ENCODE data around the gene RND2.
"Not testable (repeated sequence)": the region's sequence is repeated elsewhere in the genome, so short reads cannot be mapped to it uniquely, and the experiment has no call there.

Gene RND2

GRCh38 chr17:43033948-43034881 lies 9.2 kb downstream of the RND2 start:
- no peak overlapping the region for H3K4me3 ChIP-seq (ENCODE audit: low read depth in 1 of 2, low read length in 2 of 2)
- no peaks in the 10 kb centered on the region for H3K4me1 ChIP-seq (ENCODE audit: insufficient read depth, low read length)
- no peak overlapping the region for H3K9ac ChIP-seq (ENCODE audit: low read length)
- H3K27ac ChIP-seq (ENCODE audit: low read depth, low read length), result no peak overlapping the region
- H3K9me3 ChIP-seq (ENCODE audit: low read length), result no peaks in the 10 kb centered on the region
- no peaks in the 10 kb centered on the region for H3K27me3 ChIP-seq (ENCODE audit: control insufficient read depth in 1 of 2, insufficient read depth in 2 of 2, low read length in 2 of 2)
- H3K36me3 ChIP-seq (ENCODE audit: insufficient read depth, low read length), result no peaks in the 10 kb centered on the region

GRCh38 chr17:43034894-43035293 lies 9.9 kb downstream of the RND2 start:
- H3K36me3 ChIP-seq (ENCODE audit: insufficient read depth, low read length), result no peaks in the 10 kb centered on the region
- no peak overlapping the region for H3K27ac ChIP-seq (ENCODE audit: low read depth, low read length)
- no peak overlapping the region for H3K9ac ChIP-seq (ENCODE audit: low read length)
- H3K27me3 ChIP-seq (ENCODE audit: control insufficient read depth in 1 of 2, insufficient read depth in 2 of 2, low read length in 2 of 2), result no peaks in the 10 kb centered on the region
- no peaks in the 10 kb centered on the region for H3K9me3 ChIP-seq (ENCODE audit: low read length)
- no peaks in the 10 kb centered on the region for H3K4me1 ChIP-seq (ENCODE audit: insufficient read depth, low read length)
- H3K4me3 ChIP-seq (ENCODE audit: low read depth in 1 of 2, low read length in 2 of 2), result no peak overlapping the region

- H3K27me3 ChIP-seq (ENCODE audit: control insufficient read depth in 1 of 2, insufficient read depth in 2 of 2, low read length in 2 of 2), result no peaks in the 10 kb centered on the region
- H3K9me3 ChIP-seq (ENCODE audit: low read length), result no peaks in the 10 kb centered on the region
- H3K4me3 ChIP-seq (ENCODE audit: low read depth in 1 of 2, low read length in 2 of 2), result no peak overlapping the region
- no peak overlapping the region for H3K9ac ChIP-seq (ENCODE audit: low read length)
- H3K36me3 ChIP-seq (ENCODE audit: insufficient read depth, low read length), result peaks cover 7% of the 10 kb centered on the region
- H3K27ac ChIP-seq (ENCODE audit: low read depth, low read length), result no peak overlapping the region
- H3K4me1 ChIP-seq (ENCODE audit: insufficient read depth, low read length), result no peaks in the 10 kb centered on the region
These were observed 14.6 kb downstream of the RND2 start for GRCh38 chr17:43039646-43040045.

- no peaks in the 10 kb centered on the region for H3K27me3 ChIP-seq (ENCODE audit: control insufficient read depth in 1 of 2, insufficient read depth in 2 of 2, low read length in 2 of 2)
- H3K9ac ChIP-seq (ENCODE audit: low read length), result no peak overlapping the region
- no peaks in the 10 kb centered on the region for H3K4me1 ChIP-seq (ENCODE audit: insufficient read depth, low read length)
- H3K4me3 ChIP-seq (ENCODE audit: low read depth in 1 of 2, low read length in 2 of 2), result no peak overlapping the region
- H3K36me3 ChIP-seq (ENCODE audit: insufficient read depth, low read length), result peaks cover 7% of the 10 kb centered on the region
- H3K9me3 ChIP-seq (ENCODE audit: low read length), result no peaks in the 10 kb centered on the region
- H3K27ac ChIP-seq (ENCODE audit: low read depth, low read length), result no peak overlapping the region
These were observed 15.6 kb downstream of the RND2 start for GRCh38 chr17:43040655-43041054.

GRCh38 chr17:43042025-43042628 lies 17.1 kb downstream of the RND2 start:
- no peak overlapping the region for H3K27ac ChIP-seq (ENCODE audit: low read depth, low read length)
- no peak overlapping the region for H3K4me3 ChIP-seq (ENCODE audit: low read depth in 1 of 2, low read length in 2 of 2)
- peaks cover 7% of the 10 kb centered on the region for H3K36me3 ChIP-seq (ENCODE audit: insufficient read depth, low read length)
- H3K9ac ChIP-seq (ENCODE audit: low read length), result no peak overlapping the region
- H3K9me3 ChIP-seq (ENCODE audit: low read length), result no peaks in the 10 kb centered on the region
- H3K27me3 ChIP-seq (ENCODE audit: control insufficient read depth in 1 of 2, insufficient read depth in 2 of 2, low read length in 2 of 2), result no peaks in the 10 kb centered on the region
- no peaks in the 10 kb centered on the region for H3K4me1 ChIP-seq (ENCODE audit: insufficient read depth, low read length)

GRCh38 chr17:43043307-43043706 lies 18.3 kb downstream of the RND2 start:
- Histone ChIP-seq H3K36me3 (ENCODE audit: insufficient read depth, low read length) (peaks cover 7% of the 10 kb centered on the region), H3K9me3 (ENCODE audit: low read length) (no peaks in the 10 kb centered on the region)

GRCh38 chr17:43044024-43044423 lies 19.0 kb downstream of the RND2 start:
- no peak overlapping the region for H3K9ac ChIP-seq (ENCODE audit: low read length)
- H3K4me3 ChIP-seq (ENCODE audit: low read depth in 1 of 2, low read length in 2 of 2), result no peak overlapping the region
- H3K36me3 ChIP-seq (ENCODE audit: insufficient read depth, low read length), result peaks cover 7% of the 10 kb centered on the region
- H3K27me3 ChIP-seq (ENCODE audit: control insufficient read depth in 1 of 2, insufficient read depth in 2 of 2, low read length in 2 of 2), result no peaks in the 10 kb centered on the region
- H3K9me3 ChIP-seq (ENCODE audit: low read length), result no peaks in the 10 kb centered on the region
- H3K27ac ChIP-seq (ENCODE audit: low read depth, low read length), result no peak overlapping the region
- no peaks in the 10 kb centered on the region for H3K4me1 ChIP-seq (ENCODE audit: insufficient read depth, low read length)

More at GRCh38 chr17:43043307-43043706, 18.3 kb downstream of the RND2 start:
- no peak overlapping the region for H3K27ac ChIP-seq (ENCODE audit: low read depth, low read length)
- H3K27me3 ChIP-seq (ENCODE audit: control insufficient read depth in 1 of 2, insufficient read depth in 2 of 2, low read length in 2 of 2), result no peaks in the 10 kb centered on the region
- no peak overlapping the region for H3K9ac ChIP-seq (ENCODE audit: low read length)
- no peak overlapping the region for H3K4me3 ChIP-seq (ENCODE audit: low read depth in 1 of 2, low read length in 2 of 2)
- H3K4me1 ChIP-seq (ENCODE audit: insufficient read depth, low read length), result no peaks in the 10 kb centered on the region

- Histone ChIP-seq H3K27me3 (ENCODE audit: control insufficient read depth in 1 of 2, insufficient read depth in 2 of 2, low read length in 2 of 2) (no peaks in the 10 kb centered on the region), H3K9me3 (ENCODE audit: low read length) (no peaks in the 10 kb centered on the region), H3K27ac (ENCODE audit: low read depth, low read length) (no peak overlapping the region), H3K4me1 (ENCODE audit: insufficient read depth, low read length) (no peaks in the 10 kb centered on the region), H3K36me3 (ENCODE audit: insufficient read depth, low read length) (peaks cover 6% of the 10 kb centered on the region), H3K9ac (ENCODE audit: low read length) (no peak overlapping the region), H3K4me3 (ENCODE audit: low read depth in 1 of 2, low read length in 2 of 2) (no peak overlapping the region)
These were observed 26.9 kb downstream of the RND2 start for GRCh38 chr17:43051969-43052368.

- not testable (repeated sequence) for H3K27ac ChIP-seq (ENCODE audit: low read depth, low read length); H3K9me3 ChIP-seq (ENCODE audit: low read length); H3K27me3 ChIP-seq (ENCODE audit: control insufficient read depth in 1 of 2, insufficient read depth in 2 of 2, low read length in 2 of 2); H3K36me3 ChIP-seq (ENCODE audit: insufficient read depth, low read length); H3K4me1 ChIP-seq (ENCODE audit: insufficient read depth, low read length); H3K9ac ChIP-seq (ENCODE audit: low read length); H3K4me3 ChIP-seq (ENCODE audit: low read depth in 1 of 2, low read length in 2 of 2)
These were observed 28.0 kb downstream of the RND2 start for GRCh38 chr17:43053008-43053407.

GRCh38 chr17:43056051-43056450 lies 31.0 kb downstream of the RND2 start:
- H3K27ac ChIP-seq (ENCODE audit: low read depth, low read length), result no peak overlapping the region
- no peaks in the 10 kb centered on the region for H3K27me3 ChIP-seq (ENCODE audit: control insufficient read depth in 1 of 2, insufficient read depth in 2 of 2, low read length in 2 of 2)
- H3K9ac ChIP-seq (ENCODE audit: low read length), result no peak overlapping the region
- no peaks in the 10 kb centered on the region for H3K9me3 ChIP-seq (ENCODE audit: low read length)
- H3K4me3 ChIP-seq (ENCODE audit: low read depth in 1 of 2, low read length in 2 of 2), result no peak overlapping the region
- H3K4me1 ChIP-seq (ENCODE audit: insufficient read depth, low read length), result no peaks in the 10 kb centered on the region
- H3K36me3 ChIP-seq (ENCODE audit: insufficient read depth, low read length), result peaks cover 6% of the 10 kb centered on the region

- Histone ChIP-seq H3K36me3 (ENCODE audit: insufficient read depth, low read length) (no peaks in the 10 kb centered on the region), H3K27ac (ENCODE audit: low read depth, low read length) (no peak overlapping the region), H3K9me3 (ENCODE audit: low read length) (no peaks in the 10 kb centered on the region), H3K4me3 (ENCODE audit: low read depth in 1 of 2, low read length in 2 of 2) (no peak overlapping the region), H3K4me1 (ENCODE audit: insufficient read depth, low read length) (no peaks in the 10 kb centered on the region), H3K27me3 (ENCODE audit: control insufficient read depth in 1 of 2, insufficient read depth in 2 of 2, low read length in 2 of 2) (no peaks in the 10 kb centered on the region), H3K9ac (ENCODE audit: low read length) (no peak overlapping the region)
These were observed 38.1 kb downstream of the RND2 start for GRCh38 chr17:43062984-43063638.

All from muscle layer of colon (tissue), 2 donors.